Measurements from ENCODE around the gene BCL7A. TPM values are rescaled to one million over a fixed set of nuclear protein-coding genes. Genes with fewer than 3 reads are reported as not detected.
A peak's percentile ranks its signal among the peaks of the same experiment; 100 is the strongest.

The BCL7A gene
- total RNA-seq, 1 donor from 2014 or later, result 49.3 TPM

GRCh38 chr12:121989276-121990113, 32.2 kb upstream of the BCL7A start:
- H3K27ac Mint-ChIP-seq, result no peak overlapping the region
- no peaks in the 10 kb centered on the region for H3K27me3 Mint-ChIP-seq
- DNase-seq (ENCODE audit: low spot score, unreplicated experiment), result no peak
- H3K4me1 Mint-ChIP-seq (ENCODE audit: low read depth), result peaks cover 9% of the 10 kb centered on the region
- TF ChIP-seq, protein P1, sequence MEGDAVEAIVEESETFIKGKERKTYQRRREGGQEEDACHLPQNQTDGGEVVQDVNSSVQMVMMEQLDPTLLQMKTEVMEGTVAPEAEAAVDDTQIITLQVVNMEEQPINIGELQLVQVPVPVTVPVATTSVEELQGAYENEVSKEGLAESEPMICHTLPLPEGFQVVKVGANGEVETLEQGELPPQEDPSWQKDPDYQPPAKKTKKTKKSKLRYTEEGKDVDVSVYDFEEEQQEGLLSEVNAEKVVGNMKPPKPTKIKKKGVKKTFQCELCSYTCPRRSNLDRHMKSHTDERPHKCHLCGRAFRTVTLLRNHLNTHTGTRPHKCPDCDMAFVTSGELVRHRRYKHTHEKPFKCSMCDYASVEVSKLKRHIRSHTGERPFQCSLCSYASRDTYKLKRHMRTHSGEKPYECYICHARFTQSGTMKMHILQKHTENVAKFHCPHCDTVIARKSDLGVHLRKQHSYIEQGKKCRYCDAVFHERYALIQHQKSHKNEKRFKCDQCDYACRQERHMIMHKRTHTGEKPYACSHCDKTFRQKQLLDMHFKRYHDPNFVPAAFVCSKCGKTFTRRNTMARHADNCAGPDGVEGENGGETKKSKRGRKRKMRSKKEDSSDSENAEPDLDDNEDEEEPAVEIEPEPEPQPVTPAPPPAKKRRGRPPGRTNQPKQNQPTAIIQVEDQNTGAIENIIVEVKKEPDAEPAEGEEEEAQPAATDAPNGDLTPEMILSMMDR (IDR thresholded peaks at IDR 0.05; ENCODE audit: unreplicated experiment), result no peak
- no peaks in the 10 kb centered on the region for H3K9me3 Mint-ChIP-seq (ENCODE audit: low read depth)
- H3K36me3 Mint-ChIP-seq (ENCODE audit: insufficient read depth), result no peaks in the 10 kb centered on the region
- no peak overlapping the region for H3K4me3 Mint-ChIP-seq (ENCODE audit: low read depth)

GRCh38 chr12:121990114-121990647, 31.5 kb upstream of the BCL7A start:
- Mint-ChIP-seq H3K27ac (no peak overlapping the region), H3K4me1 (ENCODE audit: low read depth) (peaks cover 9% of the 10 kb centered on the region), H3K9me3 (ENCODE audit: low read depth) (no peaks in the 10 kb centered on the region), H3K36me3 (ENCODE audit: insufficient read depth) (no peaks in the 10 kb centered on the region), H3K27me3 (no peaks in the 10 kb centered on the region), H3K4me3 (ENCODE audit: low read depth) (no peak overlapping the region)
- TF ChIP-seq, protein P1 (IDR thresholded peaks at IDR 0.05; ENCODE audit: unreplicated experiment), result no peak
- DNase-seq (ENCODE audit: low spot score, unreplicated experiment), result no peak

DNA sequence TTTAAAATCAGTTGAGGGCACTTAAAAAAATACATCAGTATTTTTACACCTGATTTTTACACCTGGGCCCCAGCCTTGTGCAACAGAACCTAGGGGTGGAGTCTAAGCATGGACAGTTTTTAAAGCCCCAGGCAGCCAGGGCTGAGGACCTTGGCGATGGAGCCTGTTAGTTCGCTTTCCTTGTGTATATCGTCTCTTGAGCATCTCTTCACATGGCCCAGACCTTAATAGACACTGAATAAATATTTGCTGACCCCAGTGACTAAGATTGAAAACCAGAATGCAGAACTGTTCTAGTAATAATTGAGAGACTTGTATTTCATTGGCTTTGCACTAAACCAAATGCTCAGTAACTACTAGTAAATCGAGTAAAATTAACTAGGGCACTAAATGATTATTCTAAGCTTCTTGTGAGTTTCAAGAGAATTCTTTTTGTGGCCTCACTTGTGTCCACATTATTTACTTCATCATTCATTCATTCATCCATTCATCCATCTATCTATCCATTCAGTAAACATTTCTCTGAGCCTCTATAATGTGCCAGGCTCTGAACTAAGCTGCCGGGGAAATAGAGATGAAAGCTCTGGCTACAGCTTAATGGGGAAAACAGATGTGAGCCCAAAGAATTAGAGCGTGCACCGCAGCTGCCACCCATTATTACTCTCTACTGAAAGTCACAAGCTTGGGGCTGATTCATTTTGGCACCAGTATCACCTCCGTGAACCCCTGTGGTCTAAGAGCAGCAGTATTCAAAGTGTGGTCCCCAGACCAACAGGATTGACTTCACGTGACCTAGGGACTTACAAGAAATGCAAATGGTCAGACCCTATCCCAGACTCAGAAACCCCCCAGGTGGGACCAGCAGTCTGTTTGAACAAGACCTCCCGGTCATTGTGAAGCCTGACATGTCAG, 30.7 kb upstream of the BCL7A start:
- no peaks in the 10 kb centered on the region for H3K27me3 Mint-ChIP-seq
- TF ChIP-seq, protein P1 (IDR thresholded peaks at IDR 0.05; ENCODE audit: unreplicated experiment), result no peak
- H3K36me3 Mint-ChIP-seq (ENCODE audit: insufficient read depth), result no peaks in the 10 kb centered on the region
- no peaks in the 10 kb centered on the region for H3K9me3 Mint-ChIP-seq (ENCODE audit: low read depth)
- H3K27ac Mint-ChIP-seq, result peak overlapping the region; percentile 19
- DNase-seq (ENCODE audit: low spot score, unreplicated experiment), result no peak
- H3K4me3 Mint-ChIP-seq (ENCODE audit: low read depth), result no peak overlapping the region
- H3K4me1 Mint-ChIP-seq (ENCODE audit: low read depth), result peaks cover 13% of the 10 kb centered on the region

DNA sequence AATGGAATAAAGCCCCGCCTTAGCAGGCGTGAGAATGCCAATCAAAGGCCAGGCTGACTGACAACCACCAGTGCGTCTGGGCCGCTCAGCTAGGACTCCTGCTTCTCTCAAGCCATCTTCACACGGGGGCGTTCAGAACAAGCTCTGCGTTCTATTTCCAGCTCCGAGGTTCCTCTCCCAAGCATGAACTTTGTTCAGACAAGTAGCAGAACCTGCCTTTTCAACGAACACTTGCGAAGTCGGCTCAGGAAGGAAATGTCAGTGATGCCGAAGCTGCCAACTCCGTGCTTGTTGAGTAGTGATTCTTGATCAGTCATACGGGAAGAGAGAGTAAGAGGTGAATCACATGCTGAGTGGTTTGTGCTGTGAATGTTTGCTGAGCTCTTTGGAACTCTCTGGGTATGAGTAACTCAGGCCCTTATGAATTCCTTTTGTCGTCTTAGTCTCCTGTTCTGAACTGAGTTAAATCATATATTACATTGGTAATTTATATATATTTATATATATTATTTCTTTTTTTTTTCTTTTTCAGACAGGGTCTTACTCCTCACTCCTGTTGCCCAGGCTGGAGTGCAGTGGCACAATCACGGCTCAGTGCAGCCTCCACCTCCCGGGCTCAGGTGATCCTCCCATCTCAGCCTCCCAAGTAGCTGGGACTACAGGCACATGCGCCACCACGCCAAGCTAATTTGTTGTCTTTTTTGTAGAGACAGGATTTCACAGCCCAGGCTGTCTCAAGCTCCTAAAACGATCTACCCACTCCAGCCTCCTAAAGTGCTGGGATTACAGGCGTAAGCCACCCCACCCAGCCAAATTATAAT, 29.4 kb upstream of the BCL7A start:
- Mint-ChIP-seq H3K36me3 (ENCODE audit: insufficient read depth) (no peaks in the 10 kb centered on the region), H3K4me1 (ENCODE audit: low read depth) (peaks cover 23% of the 10 kb centered on the region), H3K27me3 (no peaks in the 10 kb centered on the region), H3K9me3 (ENCODE audit: low read depth) (no peaks in the 10 kb centered on the region), H3K27ac (no peak overlapping the region), H3K4me3 (ENCODE audit: low read depth) (no peak overlapping the region)
- TF ChIP-seq, protein P1 (IDR thresholded peaks at IDR 0.05; ENCODE audit: unreplicated experiment), result no peak
- DNase-seq (ENCODE audit: low spot score, unreplicated experiment), result no peak

All from progenitor cell of endocrine pancreas (in vitro differentiated cells).